ENCODE results near the gene MAPKAP1. TPM values are rescaled to one million over a fixed set of nuclear protein-coding genes. Genes with fewer than 3 reads are reported as not detected.

MAPKAP1 gene
- total RNA-seq, 4 donors from 2014 or later, result 46.7 to 63.0 (median 57.9) TPM

- DNase-seq (ENCODE audit: low spot score in 2 of 2), result peak in 1 of 2 donors; percentile 72
- intact Hi-C loops (cut with DNase I; ENCODE audit: low total_unique reads), result no loop called here
- H3K4me3 ChIP-seq (ENCODE audit: low read depth, poor library complexity, severe bottlenecking), result no peak overlapping the region
- no peak for TF ChIP-seq POLR2A (IDR thresholded peaks at IDR 0.05)
- TF ChIP-seq CTCF (IDR thresholded peaks at IDR 0.05), result no peak
- 85 to 89% methylated on average over 14 to 16 of the region's 16 CpGs for WGBS, 2 donors
Observed at GRCh38 chr9:125435776-125436612, 271.0 kb downstream of the MAPKAP1 start.

GRCh38 chr9:125434986-125435775 is 271.8 kb downstream of the MAPKAP1 start:
- peak in 1 of 2 donors; percentile 78 for DNase-seq (ENCODE audit: low spot score in 2 of 2)
- intact Hi-C loops (cut with DNase I; ENCODE audit: low total_unique reads), result no loop called here
- WGBS, 2 donors, result 85 to 91% methylated on average over 15 to 16 of the region's 16 CpGs
- H3K4me3 ChIP-seq (ENCODE audit: low read depth, poor library complexity, severe bottlenecking), result no peak overlapping the region
- TF ChIP-seq CTCF (IDR thresholded peaks at IDR 0.05) (no peak), POLR2A (IDR thresholded peaks at IDR 0.05) (no peak)

- no peak overlapping the region for H3K4me3 ChIP-seq (ENCODE audit: low read depth, poor library complexity, severe bottlenecking)
- TF ChIP-seq POLR2A (IDR thresholded peaks at IDR 0.05), result no peak
- TF ChIP-seq CTCF (IDR thresholded peaks at IDR 0.05), result no peak
- WGBS, 2 donors, result 53 to 55% methylated on average over 15 of the region's 15 CpGs
- peak in 1 of 2 donors; percentile 62 for DNase-seq (ENCODE audit: low spot score in 2 of 2)
- intact Hi-C loops (cut with DNase I; ENCODE audit: low total_unique reads), result no loop called here
Observed at GRCh38 chr9:125433461-125434011, 273.5 kb downstream of the MAPKAP1 start.

GRCh38 chr9:125432715-125433385 is 274.2 kb downstream of the MAPKAP1 start:
- intact Hi-C loops (cut with DNase I; ENCODE audit: low total_unique reads), result no loop called here
- WGBS, 2 donors, result 83 to 96% methylated on average over 14 of the region's 14 CpGs
- no peak for TF ChIP-seq CTCF (IDR thresholded peaks at IDR 0.05)
- TF ChIP-seq POLR2A (IDR thresholded peaks at IDR 0.05), result no peak
- H3K4me3 ChIP-seq (ENCODE audit: low read depth, poor library complexity, severe bottlenecking), result no peak overlapping the region
- peak in 1 of 2 donors; percentile 57 for DNase-seq (ENCODE audit: low spot score in 2 of 2)

- TF ChIP-seq CTCF (IDR thresholded peaks at IDR 0.05), result no peak
- TF ChIP-seq POLR2A (IDR thresholded peaks at IDR 0.05), result no peak
- no peak overlapping the region for H3K4me3 ChIP-seq (ENCODE audit: low read depth, poor library complexity, severe bottlenecking)
- WGBS, 2 donors, result 78 to 80% methylated on average over 9 to 10 of the region's 12 CpGs
- intact Hi-C loops (cut with DNase I; ENCODE audit: low total_unique reads), result no loop called here
- peak in 1 of 2 donors; percentile 76 for DNase-seq (ENCODE audit: low spot score in 2 of 2)
Observed at GRCh38 chr9:125431741-125432271, 275.2 kb downstream of the MAPKAP1 start.
